Motor neuron (in vitro differentiated cells): ENCODE measurements around the gene LDLRAD3. TPM values are rescaled to one million over a fixed set of nuclear protein-coding genes. Genes with fewer than 3 reads are reported as not detected.

Experiments used
- ATAC-seq, 8 experiments: fragments of 200-7000 bp; cut with Tn5 transposase; replicated peaks in 6 of 8; 2 replicates each; pipeline ENCODE4 v1.8.0; 2021; ENCODE audit warnings: mild to moderate bottlenecking in 8 of 8, moderate library complexity in 8 of 8
- H3K27ac ChIP-seq, 2 donors: fragments of 250-450 bp; sonication (Bioruptor Pico); 2 replicates each; pipeline ENCODE4 v1.9.0; 2021; ENCODE audit warnings: antibody characterized with exemption in 2 of 2, mild to moderate bottlenecking in 2 of 2, moderate library complexity in 1 of 2
- H3K4me1 ChIP-seq, 2 donors: fragments of 250-450 bp; sonication (Bioruptor Pico); replicated peaks in 1 of 2; 2 replicates each; pipeline ENCODE4 v1.6.1; 2021; ENCODE audit warnings: antibody characterized with exemption in 2 of 2, mild to moderate bottlenecking in 2 of 2, moderate library complexity in 1 of 2
- H3K4me3 ChIP-seq, 5 donors: fragments of 250-450 bp; sonication (Bioruptor Pico); 2 replicates each; pipeline ENCODE4 v1.9.0; 2021; ENCODE audit warnings: antibody characterized with exemption in 5 of 5, mild to moderate bottlenecking in 5 of 5, moderate library complexity in 4 of 5
- WGBS, 10 experiments: fragments of 450-650 bp; shearing (Covaris generic); methylation state at CpG; one replicate each; pipeline ENCODE4 v1.0.0; 2022; 5-methylcytosine and 5-hydroxymethylcytosine counted together
- in situ Hi-C, 9 experiments: fragments of 400-800 bp; cut with MboI; loops; one replicate each; pipeline ENCODE4 v1.15.0; 2021; ENCODE audit warnings: low sequenced_read_pairs in 9 of 9, low pct_unique_long_range_greater_than_20kb in 2 of 9; ENCODE audit not compliant: unreplicated experiment in 9 of 9
- total RNA-seq, 8 experiments: library from RNA; unstranded; fragments of 300-600 nt; gene quantifications; 2 replicates each; pipeline versions ENCODE4 v1.2.3 to v1.2.4, GENCODE V29; 2022

LDLRAD3 gene
- total RNA-seq, 8 experiments from 2014 or later, result 6.8 to 37.0 (median 21.8) TPM

- Histone ChIP-seq H3K4me3 (no peak overlapping the region), H3K4me1 (peaks cover 10 to 17% of the 10 kb centered on the region in 2 donors), H3K27ac (no peak overlapping the region)
- 26 to 100% (median 90%) methylated on average over 1 to 3 of the region's 3 CpGs; no CpG with 5 or more reads in 1 of the 10 experiments for WGBS, 10 experiments
- ATAC-seq, result no peak
- in situ Hi-C loops, result no loop called here
These were observed 257.5 kb downstream of the LDLRAD3 start for GRCh38 chr11:36201411-36201810.

- H3K4me1 ChIP-seq, result no peaks in the 10 kb centered on the region
These were observed 261.7 kb downstream of the LDLRAD3 start for GRCh38 chr11:36205536-36205935.

GRCh38 chr11:36210529-36210928 is 266.7 kb downstream of the LDLRAD3 start:
- Histone ChIP-seq H3K4me3 (no peak overlapping the region), H3K27ac (no peak overlapping the region), H3K4me1 (peaks cover 25 to 28% of the 10 kb centered on the region in 2 donors)
- ATAC-seq, result no peak
- WGBS, 10 experiments, result 88 to 100% (median 100%) methylated on average over 1 to 2 of the region's 2 CpGs; no CpG with 5 or more reads in 3 of the 10 experiments
- in situ Hi-C loops, result no loop called here

More at GRCh38 chr11:36205536-36205935, 261.7 kb downstream of the LDLRAD3 start:
- no peak overlapping the region for H3K4me3 ChIP-seq
- 96 to 100% (median 100%) methylated on average over 1 to 3 of the region's 3 CpGs; no CpG with 5 or more reads in 7 of the 10 experiments for whole genome bisulfite sequencing, 10 experiments
- no peak overlapping the region for H3K27ac ChIP-seq
- no peak for ATAC-seq
- in situ Hi-C loops, result no loop called here

- WGBS, 10 experiments, result 59 to 100% (median 79%) methylated on average over 1 to 7 of the region's 8 CpGs; no CpG with 5 or more reads in 2 of the 10 experiments
- no peak overlapping the region for H3K4me3 ChIP-seq
- in situ Hi-C loops, result no loop called here
- peak in 2 of 8 experiments; percentile 2 to 29 for ATAC-seq
- H3K27ac ChIP-seq, result no peak overlapping the region
- H3K4me1 ChIP-seq, result peaks cover 25 to 28% of the 10 kb centered on the region in 2 donors
These were observed 268.0 kb downstream of the LDLRAD3 start for GRCh38 chr11:36211761-36212430.

GRCh38 chr11:36212564-36213392 is 268.9 kb downstream of the LDLRAD3 start:
- in situ Hi-C loops, result no loop called here
- peak overlapping the region in 1 of 2 donors; percentile 54 for H3K27ac ChIP-seq
- no peak overlapping the region for H3K4me3 ChIP-seq
- ATAC-seq, result peak in 5 of 8 experiments; percentile 91 to 95 (median 93)
- peaks cover 25 to 28% of the 10 kb centered on the region in 2 donors for H3K4me1 ChIP-seq
- WGBS, 10 experiments, result 40 to 100% (median 71%) methylated on average over 2 to 5 of the region's 7 CpGs; no CpG with 5 or more reads in 4 of the 10 experiments

- WGBS, 10 experiments, result 83 to 100% (median 100%) methylated on average over 1 to 3 of the region's 7 CpGs; no CpG with 5 or more reads in 5 of the 10 experiments
- Histone ChIP-seq H3K4me1 (peaks cover 25 to 28% of the 10 kb centered on the region in 2 donors), H3K27ac (no peak overlapping the region), H3K4me3 (no peak overlapping the region)
- peak in 2 of 8 experiments; percentile 66 to 70 for ATAC-seq
- in situ Hi-C loops, result no loop called here
These were observed 269.6 kb downstream of the LDLRAD3 start for GRCh38 chr11:36213393-36213840.

- 20 to 100% (median 83%) methylated on average over 1 to 2 of the region's 3 CpGs; no CpG with 5 or more reads in 1 of the 10 experiments for WGBS, 10 experiments
- in situ Hi-C loops, result no loop called here
- Histone ChIP-seq H3K27ac (no peak overlapping the region), H3K4me3 (no peak overlapping the region), H3K4me1 (peaks cover 25 to 28% of the 10 kb centered on the region in 2 donors)
- peak in 2 of 8 experiments; percentile 57 to 69 for ATAC-seq
These were observed 270.6 kb downstream of the LDLRAD3 start for GRCh38 chr11:36214480-36214879.

GRCh38 chr11:36214976-36215692 is 271.3 kb downstream of the LDLRAD3 start:
- Histone ChIP-seq H3K27ac (no peak overlapping the region), H3K4me1 (peaks cover 25 to 28% of the 10 kb centered on the region in 2 donors), H3K4me3 (no peak overlapping the region)
- in situ Hi-C loops, result no loop called here
- 33 to 100% (median 83%) methylated on average over 1 to 9 of the region's 13 CpGs for WGBS, 10 experiments
- ATAC-seq, result peak in 1 of 8 experiments; percentile 30

GRCh38 chr11:36215693-36216060 is 271.8 kb downstream of the LDLRAD3 start:
- no peak for ATAC-seq
- Histone ChIP-seq H3K27ac (no peak overlapping the region), H3K4me1 (peaks cover 25 to 28% of the 10 kb centered on the region in 2 donors), H3K4me3 (no peak overlapping the region)
- in situ Hi-C loops, result no loop called here
- 0 to 100% (median 78%) methylated on average over 1 to 4 of the region's 7 CpGs; no CpG with 5 or more reads in 4 of the 10 experiments for WGBS, 10 experiments

GRCh38 chr11:36216061-36216615 is 272.3 kb downstream of the LDLRAD3 start:
- peaks cover 25 to 28% of the 10 kb centered on the region in 2 donors for H3K4me1 ChIP-seq
- no peak for ATAC-seq
- whole genome bisulfite sequencing, 10 experiments, result 80 to 100% (median 96%) methylated on average over 1 to 3 of the region's 3 CpGs; no CpG with 5 or more reads in 5 of the 10 experiments
- H3K4me3 ChIP-seq, result no peak overlapping the region
- no peak overlapping the region for H3K27ac ChIP-seq
- in situ Hi-C loops, result no loop called here

- Histone ChIP-seq H3K4me3 (no peak overlapping the region), H3K4me1 (peaks cover 3 to 5% of the 10 kb centered on the region in 2 donors), H3K27ac (no peak overlapping the region)
- ATAC-seq, result no peak
- in situ Hi-C loops, result no loop called here
- 94 to 100% (median 100%) methylated on average over 1 to 4 of the region's 4 CpGs; no CpG with 5 or more reads in 3 of the 10 experiments for WGBS, 10 experiments
These were observed 274.5 kb downstream of the LDLRAD3 start for GRCh38 chr11:36218283-36218921.

GRCh38 chr11:36219996-36220395 is 276.1 kb downstream of the LDLRAD3 start:
- no peak overlapping the region for H3K4me3 ChIP-seq
- no peak for ATAC-seq
- no peak overlapping the region for H3K27ac ChIP-seq
- in situ Hi-C loops, result no loop called here
- H3K4me1 ChIP-seq, result peaks cover 0 to 4% of the 10 kb centered on the region in 2 donors
